Activated B cell treated with CpG ODN at 0.5 μM for 24 hours (primary cell): ENCODE results near the gene TAS1R2. TPM values are rescaled to one million over a fixed set of nuclear protein-coding genes. Genes with fewer than 3 reads are reported as not detected.

ENCODE experiments used
- ATAC-seq: fragments of 200-7000 bp; cut with Tn5 transposase; one replicate; pipeline ENCODE4 v1.10.0; 2021; ENCODE audit warnings: low read depth, mild to moderate bottlenecking, moderate library complexity
- CTCF ChIA-PET: fragments of 350-600 bp; sonication (Branson Sonifier 250); formaldehyde crosslinking; loops from one replicate; lab custom pipeline; 2021; ENCODE audit warnings: antibody characterized with exemption; lab: Charles Lee
- POLR2A ChIA-PET: fragments of 350-600 bp; sonication (Branson Sonifier 250); formaldehyde crosslinking; loops from one replicate; lab custom pipeline; 2021; ENCODE audit warnings: antibody characterized with exemption; lab: Charles Lee
- DNase-seq: peaks from one replicate; pipeline ENCODE4 v3.0.0; 2022
- H3K27ac Mint-ChIP-seq: one replicate; pipeline ENCODE4 v1.8.0; 2020; ENCODE audit warnings: mixed read lengths
- H3K27me3 Mint-ChIP-seq: one replicate; pipeline ENCODE4 v1.8.0; 2021; ENCODE audit warnings: mixed read lengths
- H3K36me3 Mint-ChIP-seq: one replicate; pipeline ENCODE4 v1.8.0; 2021; ENCODE audit warnings: low read depth, mixed read lengths
- H3K4me1 Mint-ChIP-seq: one replicate; pipeline ENCODE4 v1.8.0; 2021; ENCODE audit warnings: mixed read lengths
- H3K4me3 Mint-ChIP-seq: one replicate; pipeline ENCODE4 v1.8.0; 2020; ENCODE audit warnings: mild to moderate bottlenecking, mixed read lengths
- H3K9me3 Mint-ChIP-seq: one replicate; pipeline ENCODE4 v1.8.0; 2020; ENCODE audit warnings: mixed read lengths
- CTCF ChIP-seq: fragments of 200-600 bp; IDR thresholded peaks from one replicate; pipeline ENCODE4 v1.8.0; 2022; ENCODE audit warnings: antibody characterized with exemption, mild to moderate bottlenecking
- intact Hi-C: fragments of 100-400 bp; cut with micrococcal nuclease; formaldehyde crosslinking; loops from one replicate; pipeline ENCODE4 v1.15.1; 2024
- total RNA-seq: library from RNA; stranded (reverse); gene quantifications from 2 replicates; pipeline ENCODE4 v1.2.3, GENCODE V29; 2022

TAS1R2 gene
- total RNA-seq, 1 donor from 2014 or later = not detected

GRCh38 chr1:18884419-18884717, 24.9 kb upstream of the TAS1R2 start:
- DNase-seq (no peak), ATAC-seq (no peak)
- intact Hi-C loops = loop anchor here (1.0 kb wide), 7 partner anchors 18 to 357 kb away; partner anchors contain the start of gene ALDH4A1
- CTCF ChIA-PET = interaction anchor here (0.6 to 5.2 kb wide), 19 partner anchors 9 to 357 kb away, joined by 3 to 76 read pairs (median 5); partner anchors contain the start of gene ALDH4A1
- H3K36me3 Mint-ChIP-seq = peaks cover 2% of the 10 kb centered on the region
- POLR2A ChIA-PET = interaction anchor here (1.2 kb wide), 1 partner anchor 88 kb away, joined by 5 read pairs; no protein-coding TSS in a partner anchor
- no peak overlapping the region for H3K27ac Mint-ChIP-seq
- H3K27me3 Mint-ChIP-seq = no peaks in the 10 kb centered on the region
- no peaks in the 10 kb centered on the region for H3K4me1 Mint-ChIP-seq
- H3K9me3 Mint-ChIP-seq = no peaks in the 10 kb centered on the region
- peak; percentile 14 for TF ChIP-seq CTCF
- no peak overlapping the region for H3K4me3 Mint-ChIP-seq

- ATAC-seq (peak; percentile 95), DNase-seq (peak; percentile 63)
- Mint-ChIP-seq H3K4me3 (no peak overlapping the region), H3K27ac (no peak overlapping the region), H3K9me3 (no peaks in the 10 kb centered on the region), H3K4me1 (no peaks in the 10 kb centered on the region), H3K36me3 (peaks cover 2% of the 10 kb centered on the region), H3K27me3 (no peaks in the 10 kb centered on the region)
- peak; percentile 70 for TF ChIP-seq CTCF
- CTCF ChIA-PET = interaction anchor here (0.6 to 5.2 kb wide), 20 partner anchors 8 to 357 kb away, joined by 3 to 76 read pairs (median 4); partner anchors contain the start of gene ALDH4A1
- intact Hi-C loops = loop anchor here (1.0 kb wide), 7 partner anchors 18 to 357 kb away; partner anchors contain the start of gene ALDH4A1
- POLR2A ChIA-PET = interaction anchor here (1.2 kb wide), 1 partner anchor 88 kb away, joined by 5 read pairs; no protein-coding TSS in a partner anchor
Measured at GRCh38 chr1:18883636-18884418, 24.4 kb upstream of the TAS1R2 start.

- DNase-seq (no peak), ATAC-seq (no peak)
- Mint-ChIP-seq H3K27me3 (no peaks in the 10 kb centered on the region), H3K36me3 (peaks cover 2% of the 10 kb centered on the region), H3K9me3 (no peaks in the 10 kb centered on the region), H3K27ac (no peak overlapping the region), H3K4me3 (no peak overlapping the region), H3K4me1 (no peaks in the 10 kb centered on the region)
- CTCF ChIA-PET = interaction anchor here (1.0 to 5.2 kb wide), 8 partner anchors 21 to 358 kb away, joined by 3 to 76 read pairs (median 11); partner anchors contain the start of gene ALDH4A1
- no peak for TF ChIP-seq CTCF
- POLR2A ChIA-PET = no interaction called here
- intact Hi-C loops = no loop called here
Measured at GRCh38 chr1:18883079-18883478, 23.6 kb upstream of the TAS1R2 start.

GRCh38 chr1:18882486-18882885, 23.0 kb upstream of the TAS1R2 start:
- Mint-ChIP-seq H3K4me3 (no peak overlapping the region), H3K9me3 (no peaks in the 10 kb centered on the region), H3K27me3 (no peaks in the 10 kb centered on the region), H3K36me3 (peaks cover 2% of the 10 kb centered on the region), H3K4me1 (no peaks in the 10 kb centered on the region), H3K27ac (no peak overlapping the region)
- intact Hi-C loops = no loop called here
- ATAC-seq (no peak), DNase-seq (no peak)
- ChIA-PET POLR2A (no interaction called here), CTCF (interaction anchor here (2.4 to 5.2 kb wide), 2 partner anchors 30 to 89 kb away, joined by 14 to 76 read pairs; no protein-coding TSS in a partner anchor)
- TF ChIP-seq CTCF = no peak

- no peaks in the 10 kb centered on the region for H3K9me3 Mint-ChIP-seq
- no peak overlapping the region for H3K4me3 Mint-ChIP-seq
- no peaks in the 10 kb centered on the region for H3K27me3 Mint-ChIP-seq
- no peak for TF ChIP-seq CTCF
- DNase-seq (no peak), ATAC-seq (no peak)
- no peaks in the 10 kb centered on the region for H3K4me1 Mint-ChIP-seq
- H3K36me3 Mint-ChIP-seq = peaks cover 2% of the 10 kb centered on the region
- POLR2A ChIA-PET = no interaction called here
- intact Hi-C loops = no loop called here
- no peak overlapping the region for H3K27ac Mint-ChIP-seq
- CTCF ChIA-PET = no interaction called here
Measured at GRCh38 chr1:18881642-18882431, 22.4 kb upstream of the TAS1R2 start.
